ENCODE data around the gene MTX2.

Gene MTX2

GRCh38 chr2:176269319-176270099 lies at the start of gene MTX2:
Gene MTX2 (plus strand): TSS chr2:176269442. CDS start chr2:176269630, 188 bp downstream.
- DNase-seq (ENCODE audit: low read depth) = peak; percentile 66

DNA sequence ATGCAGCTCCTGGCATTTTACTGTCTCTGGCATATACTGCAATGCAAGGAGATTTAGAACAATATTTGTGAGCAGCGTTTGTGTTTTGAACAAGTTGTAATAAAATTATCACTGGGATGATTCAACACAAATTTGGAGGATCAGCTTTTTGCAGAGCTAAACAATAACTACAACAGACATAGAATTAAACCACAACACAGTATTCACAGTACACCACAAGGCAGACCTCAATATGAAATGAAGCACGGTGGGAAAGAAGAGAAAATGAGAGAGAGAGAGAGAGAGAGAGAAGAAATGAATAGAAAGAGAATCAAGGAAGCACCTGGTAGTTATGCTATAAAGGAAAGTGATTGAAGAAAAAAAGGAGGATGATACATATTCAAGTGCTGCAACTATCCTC lies 41.4 kb upstream of the MTX2 start:
- no peak for DNase-seq (ENCODE audit: low read depth)

DNA sequence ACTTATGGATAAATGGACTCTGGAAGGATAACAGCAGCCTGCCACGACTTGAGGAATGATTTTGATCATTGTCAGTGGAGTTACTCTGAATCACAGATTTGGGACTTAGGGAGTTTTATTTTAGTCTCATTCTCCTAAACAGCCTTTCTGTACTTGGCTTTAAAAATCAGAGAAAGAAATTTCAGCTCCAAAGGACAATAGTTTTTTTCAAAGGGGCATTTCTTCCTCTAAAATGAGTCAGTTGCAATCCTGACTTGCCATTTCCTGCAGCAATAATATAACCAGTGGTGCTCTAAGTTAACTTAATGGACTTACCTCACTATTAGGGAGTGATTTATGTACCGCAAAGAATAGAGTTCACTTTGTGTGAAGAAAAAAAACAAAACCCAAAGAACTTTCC lies 35.1 kb upstream of the MTX2 start:
- DNase-seq (ENCODE audit: low read depth) = no peak

DNA sequence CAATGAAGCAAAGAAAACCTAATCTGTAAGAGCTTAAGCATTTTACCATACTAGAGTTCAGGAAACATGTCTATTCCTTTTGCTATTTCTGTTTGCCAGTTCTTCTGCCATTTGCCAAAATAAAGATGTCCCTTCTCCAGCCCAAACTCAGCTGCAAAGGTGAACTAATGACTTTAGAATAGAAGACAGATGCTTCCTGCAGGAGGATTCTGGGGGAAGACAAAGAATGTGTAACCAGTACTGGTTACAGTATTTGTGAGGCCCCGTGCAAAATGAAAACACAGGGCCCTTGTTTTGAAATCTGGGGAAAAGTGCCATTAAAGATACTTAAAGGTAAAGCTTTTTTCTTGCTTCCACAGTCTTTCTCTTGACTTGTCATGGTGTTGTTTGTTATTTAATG lies 34.3 kb upstream of the MTX2 start:
- DNase-seq (ENCODE audit: low read depth) = no peak

GRCh38 chr2:176237456-176237855 lies 31.8 kb upstream of the MTX2 start:
- no peak for DNase-seq (ENCODE audit: low read depth)

GRCh38 chr2:176239031-176239430 lies 30.2 kb upstream of the MTX2 start:
- no peak for DNase-seq (ENCODE audit: low read depth)

- no peak for DNase-seq (ENCODE audit: low read depth)
These were observed 28.9 kb upstream of the MTX2 start for GRCh38 chr2:176240301-176240700.

DNA sequence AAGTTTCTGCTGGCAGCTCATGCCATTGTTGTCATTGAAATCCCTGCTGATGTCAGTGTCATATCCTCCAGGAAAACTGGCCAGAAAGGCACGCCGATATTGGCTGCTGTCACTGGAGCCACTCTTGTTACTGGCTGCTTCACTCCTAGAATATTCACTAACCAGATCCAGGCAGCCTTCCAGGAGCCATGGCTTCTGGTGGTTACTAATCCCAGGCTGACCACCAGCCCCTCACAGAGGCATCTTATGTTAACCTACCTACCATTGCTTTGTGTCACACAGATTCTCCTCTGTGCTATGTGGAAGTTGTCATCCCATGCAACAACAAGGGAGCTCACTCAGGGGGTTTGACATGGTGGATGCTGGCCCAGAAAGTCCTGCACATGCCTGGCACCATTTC lies 27.0 kb upstream of the MTX2 start:
- no peak for DNase-seq (ENCODE audit: low read depth)

- DNase-seq (ENCODE audit: low read depth) = no peak
These were observed 22.9 kb upstream of the MTX2 start for GRCh38 chr2:176246331-176246730.

DNA sequence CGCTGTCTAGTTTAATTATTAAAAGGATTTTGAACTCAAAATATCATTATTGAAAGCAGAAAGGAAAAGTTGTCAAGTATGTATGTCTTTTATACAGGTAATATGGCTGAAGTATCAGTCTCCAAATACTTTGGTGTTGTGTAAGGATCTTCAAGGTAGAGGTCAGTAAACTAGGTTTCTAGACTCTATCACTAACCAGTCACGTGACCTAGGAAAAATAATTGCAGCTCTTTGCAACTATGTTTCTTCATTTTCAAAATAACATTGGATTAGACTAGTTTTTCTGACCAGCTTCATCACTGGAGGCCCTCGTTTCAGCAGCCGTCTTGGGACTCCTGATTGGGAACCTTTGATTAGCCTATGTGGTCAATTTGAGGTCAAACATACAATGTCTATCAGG lies 21.4 kb upstream of the MTX2 start:
- DNase-seq (ENCODE audit: low read depth) = no peak

GRCh38 chr2:176251928-176252327 lies 17.3 kb upstream of the MTX2 start:
- DNase-seq (ENCODE audit: low read depth) = peak; percentile 7

- DNase-seq (ENCODE audit: low read depth) = no peak
These were observed 8.6 kb upstream of the MTX2 start for GRCh38 chr2:176260689-176261088.

DNA sequence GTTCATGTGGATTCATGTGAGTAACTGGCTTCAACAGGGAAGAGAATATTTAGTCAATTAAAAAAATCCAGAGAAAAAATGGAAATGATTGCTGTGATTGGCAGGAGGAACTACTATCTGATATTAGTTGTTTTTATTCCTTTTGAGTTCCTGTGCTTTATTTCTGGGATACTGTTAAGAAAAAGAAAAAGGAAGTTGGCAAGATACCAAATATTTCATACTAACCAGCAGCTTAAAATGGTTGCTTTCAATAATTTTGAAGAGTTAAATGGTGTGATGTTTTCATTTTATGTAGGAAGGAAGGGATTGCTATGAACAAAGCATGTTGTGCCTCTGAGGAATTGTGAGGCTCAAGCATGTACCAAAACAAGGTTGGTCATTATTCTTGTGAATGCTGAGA lies 8.1 kb upstream of the MTX2 start:
- no peak for DNase-seq (ENCODE audit: low read depth)

DNA sequence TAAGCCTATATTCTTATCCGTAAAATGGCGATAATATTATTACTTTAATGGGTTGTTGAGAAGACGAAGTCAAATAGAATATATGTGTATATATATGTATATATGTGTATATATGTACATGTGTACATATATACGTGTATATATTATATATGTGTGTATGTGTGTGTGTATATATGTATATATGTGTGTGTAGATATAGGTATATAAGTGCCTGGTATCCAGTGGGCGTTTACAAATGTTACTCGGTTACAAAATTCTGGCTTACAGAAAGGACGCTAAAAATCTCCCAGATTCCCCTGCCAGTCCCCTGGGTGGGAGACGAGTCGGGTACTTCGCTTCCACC lies 295 bp upstream of the MTX2 start:
- DNase-seq (ENCODE audit: low read depth) = no peak

- peak; percentile 13 for DNase-seq (ENCODE audit: low read depth)
These were observed 983 bp downstream of the MTX2 start for GRCh38 chr2:176270100-176270750.

- no peak for DNase-seq (ENCODE audit: low read depth)
These were observed 3.7 kb downstream of the MTX2 start for GRCh38 chr2:176272870-176273459.

DNA sequence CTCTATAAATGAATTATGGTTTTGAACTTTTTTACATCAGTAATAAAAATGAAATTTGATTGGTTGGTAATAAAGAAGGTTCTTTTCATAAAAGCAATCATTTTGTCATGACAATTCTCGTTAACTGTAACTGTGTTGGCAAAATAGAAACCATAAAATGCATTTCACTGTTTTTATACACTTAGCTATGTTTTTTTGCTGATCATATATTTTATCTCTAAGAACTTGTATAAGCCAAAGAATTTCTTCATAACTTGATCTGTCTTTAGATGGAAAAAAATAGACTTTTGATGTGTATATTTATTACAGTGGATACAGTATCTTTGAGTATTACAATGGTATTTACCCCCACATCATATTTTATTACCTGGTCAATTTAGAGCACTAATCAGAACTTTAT lies 9.7 kb downstream of the MTX2 start:
- DNase-seq (ENCODE audit: low read depth) = no peak

GRCh38 chr2:176280156-176280555 lies 10.9 kb downstream of the MTX2 start:
- peak; percentile 53 for DNase-seq (ENCODE audit: low read depth)

- DNase-seq (ENCODE audit: low read depth) = peak; percentile 50
These were observed 11.8 kb downstream of the MTX2 start for GRCh38 chr2:176280867-176281658.

DNA sequence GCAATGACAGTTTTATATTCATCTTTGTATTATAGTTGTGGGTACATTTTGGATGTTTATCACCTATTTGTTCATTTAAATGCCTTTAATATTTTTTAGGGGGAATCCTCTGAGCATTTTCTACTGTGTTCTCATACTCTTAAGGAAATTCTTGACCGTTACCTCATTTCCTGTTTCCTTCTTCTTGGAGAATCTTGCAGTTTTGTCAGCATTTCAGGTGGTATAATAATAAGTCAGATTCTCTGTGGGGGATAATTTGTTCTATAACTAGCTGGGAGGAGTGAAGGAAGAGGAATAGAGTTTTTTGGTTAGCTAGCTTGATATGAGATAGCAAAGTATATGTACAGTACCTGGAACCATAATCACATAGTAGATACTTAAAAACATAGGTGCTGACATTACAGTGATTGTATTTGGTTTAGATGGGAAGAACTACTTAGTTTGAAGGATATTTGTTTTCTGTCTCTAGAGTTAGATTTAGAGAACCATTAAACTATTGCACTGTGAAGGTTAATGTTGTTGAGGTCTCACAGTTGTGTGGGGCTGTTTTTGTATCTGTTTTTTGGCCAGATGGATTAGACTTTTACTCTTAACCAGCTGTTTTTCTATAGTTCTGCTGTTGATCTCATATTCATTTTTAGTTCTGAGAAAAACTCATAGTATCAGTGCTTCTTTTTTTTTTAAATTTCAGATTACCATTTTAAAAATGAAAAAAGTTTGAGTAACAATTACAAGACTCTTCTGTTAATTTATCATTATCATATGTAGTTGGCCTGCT lies 14.2 kb downstream of the MTX2 start:
- peak; percentile 69 for DNase-seq (ENCODE audit: low read depth)

GRCh38 chr2:176284461-176285049 lies 15.3 kb downstream of the MTX2 start:
- DNase-seq (ENCODE audit: low read depth) = peak; percentile 37

Measured in iris pigment epithelial cell (primary cell).